Keratinocyte (primary cell): ENCODE measurements around the gene FAM210B. TPM values are rescaled to one million over a fixed set of nuclear protein-coding genes. Genes with fewer than 3 reads are reported as not detected.
A peak's percentile ranks its signal among the peaks of the same experiment; 100 is the strongest.
"Not testable (repeated sequence)": the region's sequence is repeated elsewhere in the genome, so short reads cannot be mapped to it uniquely, and the experiment has no call there.

Experiments used
- DNase-seq: peaks from one replicate; pipeline ENCODE4 v3.0.0-alpha.2; 2011; ENCODE audit warnings: low read depth, missing footprints, low spot score
- FAIRE-seq: peaks from 2 replicates; lab custom pipeline; 2011; peaks lifted over from hg19 to GRCh38; lab: Jason Lieb, UNC
- H2AFZ ChIP-seq: 2 replicates; pipeline ENCODE4 v1.6.0; 2012; ENCODE audit warnings: low read length, control low read depth, inconsistent platforms; ENCODE audit not compliant: control insufficient read depth
- H3K27ac ChIP-seq: 2 replicates; pipeline ENCODE4 v1.5.1; 2011; ENCODE audit warnings: low read length; ENCODE audit not compliant: control insufficient read depth, insufficient read depth
- H3K27me3 ChIP-seq: 3 replicates; pipeline ENCODE4 v1.6.0; 2011; ENCODE audit warnings: low read length; ENCODE audit not compliant: control insufficient read depth, insufficient read depth; ENCODE audit errors: extremely low read depth
- H3K36me3 ChIP-seq, 2 experiments: 2 replicates in 1 of 2; 3 replicates in 1 of 2; pipeline ENCODE4 v1.5.1; 2011; ENCODE audit warnings: low read length in 2 of 2, mild to moderate bottlenecking in 1 of 2; ENCODE audit not compliant: control insufficient read depth in 2 of 2, insufficient read depth in 2 of 2; ENCODE audit errors: extremely low read depth in 1 of 2
- H3K4me1 ChIP-seq: 3 replicates; pipeline ENCODE4 v1.5.1; 2011; ENCODE audit warnings: low read length; ENCODE audit not compliant: control insufficient read depth, insufficient read depth; ENCODE audit errors: extremely low read depth
- H3K4me2 ChIP-seq: 3 replicates; pipeline ENCODE4 v1.6.0; 2011; ENCODE audit warnings: low read depth, low read length; ENCODE audit not compliant: control insufficient read depth, insufficient read depth; ENCODE audit errors: extremely low read depth
- H3K4me3 ChIP-seq, 3 experiments: fragments of 200-600 bp in 1 of 3; sonication (generic) in 1 of 3; 2 replicates in 2 of 3; 3 replicates in 1 of 3; pipeline ENCODE4 v1.5.1; 2011 to 2016; ENCODE audit warnings: low read length in 3 of 3, mild to moderate bottlenecking in 3 of 3, control low read depth in 2 of 3, inconsistent platforms in 1 of 3, low read depth in 1 of 3, mixed read lengths in 1 of 3, mixed run types in 1 of 3, moderate library complexity in 1 of 3; ENCODE audit not compliant: control insufficient read depth in 2 of 3, insufficient read depth in 2 of 3; ENCODE audit errors: extremely low read depth in 1 of 3
- H3K79me2 ChIP-seq: 2 replicates; pipeline ENCODE4 v1.6.0; 2012; ENCODE audit warnings: low read length; ENCODE audit not compliant: control insufficient read depth, insufficient read depth
- H3K9ac ChIP-seq: 3 replicates; pipeline ENCODE4 v1.6.0; 2011; ENCODE audit warnings: low read length; ENCODE audit not compliant: control insufficient read depth, insufficient read depth; ENCODE audit errors: extremely low read depth
- H3K9me1 ChIP-seq: 3 replicates; pipeline ENCODE4 v1.6.0; 2011; ENCODE audit warnings: low read length; ENCODE audit not compliant: control insufficient read depth, insufficient read depth; ENCODE audit errors: extremely low read depth
- H3K9me3 ChIP-seq: 2 replicates; pipeline ENCODE4 v1.5.1; 2012; ENCODE audit warnings: low read depth, low read length; ENCODE audit not compliant: control insufficient read depth
- H4K20me1 ChIP-seq: 3 replicates; pipeline ENCODE4 v1.6.0; 2011; ENCODE audit warnings: low read length; ENCODE audit not compliant: control insufficient read depth, insufficient read depth; ENCODE audit errors: extremely low read depth
- EZH2 ChIP-seq: IDR thresholded peaks from one replicate; pipeline ENCODE4 v1.6.1; 2012; ENCODE audit warnings: inconsistent platforms, mild to moderate bottlenecking, low read length, moderate library complexity
- dilution Hi-C: fragments of 300-500 bp; cut with MboI; formaldehyde crosslinking; loops from one replicate; pipeline ENCODE4 v1.7.0; 2020; ENCODE audit warnings: low sequenced_read_pairs; ENCODE audit not compliant: extremely low pct_ligation_motif_present
- polyA plus RNA-seq, 5 experiments: library from polyadenylated mRNA; depleted of rRNA in 3 of 5; stranded (reverse) in 3 of 5; stranded (forward) in 1 of 5; unstranded in 1 of 5; fragments of >200 nt; gene quantifications; 1 replicate in 1 of 5; 2 replicates in 3 of 5; 3 replicates in 1 of 5; pipeline versions ENCODE4 v1.2.1 to v1.2.3, GENCODE V29; 2011 to 2012; ENCODE audit warnings: missing spikeins in 2 of 5, low read depth in 1 of 5, low replicate concordance in 1 of 5
- TF ChIP-seq, protein P1 (sequence below), 3 experiments: IDR thresholded peaks in 1 of 3; conservative IDR thresholded peaks in 1 of 3; optimal IDR thresholded peaks in 1 of 3; 2 replicates in 2 of 3; 3 replicates in 1 of 3; pipeline versions ENCODE3 to v1.5.1; 2011; ENCODE audit warnings: low read length in 3 of 3, mild to moderate bottlenecking in 3 of 3, moderate library complexity in 2 of 3, control low read depth in 1 of 3, inconsistent platforms in 1 of 3; ENCODE audit not compliant: insufficient read depth in 2 of 3; ENCODE audit errors: extremely low read depth in 1 of 3

The FAM210B gene
- polyA plus RNA-seq, 1 donor (not counting 4 experiments of a cell fraction or from before 2014, with no cell fraction given): 34.5 TPM

GRCh38 chr20:56400001-56400640 lies 41.3 kb downstream of the FAM210B start:
- no peaks in the 10 kb centered on the region for H4K20me1 ChIP-seq
- TF ChIP-seq, protein P1, sequence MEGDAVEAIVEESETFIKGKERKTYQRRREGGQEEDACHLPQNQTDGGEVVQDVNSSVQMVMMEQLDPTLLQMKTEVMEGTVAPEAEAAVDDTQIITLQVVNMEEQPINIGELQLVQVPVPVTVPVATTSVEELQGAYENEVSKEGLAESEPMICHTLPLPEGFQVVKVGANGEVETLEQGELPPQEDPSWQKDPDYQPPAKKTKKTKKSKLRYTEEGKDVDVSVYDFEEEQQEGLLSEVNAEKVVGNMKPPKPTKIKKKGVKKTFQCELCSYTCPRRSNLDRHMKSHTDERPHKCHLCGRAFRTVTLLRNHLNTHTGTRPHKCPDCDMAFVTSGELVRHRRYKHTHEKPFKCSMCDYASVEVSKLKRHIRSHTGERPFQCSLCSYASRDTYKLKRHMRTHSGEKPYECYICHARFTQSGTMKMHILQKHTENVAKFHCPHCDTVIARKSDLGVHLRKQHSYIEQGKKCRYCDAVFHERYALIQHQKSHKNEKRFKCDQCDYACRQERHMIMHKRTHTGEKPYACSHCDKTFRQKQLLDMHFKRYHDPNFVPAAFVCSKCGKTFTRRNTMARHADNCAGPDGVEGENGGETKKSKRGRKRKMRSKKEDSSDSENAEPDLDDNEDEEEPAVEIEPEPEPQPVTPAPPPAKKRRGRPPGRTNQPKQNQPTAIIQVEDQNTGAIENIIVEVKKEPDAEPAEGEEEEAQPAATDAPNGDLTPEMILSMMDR (optimal IDR thresholded peaks at IDR 0.05 in 1 of 3, IDR thresholded peaks at IDR 0.05 in 1 of 3, conservative IDR thresholded peaks at IDR 0.05 in 1 of 3; ENCODE audit: extremely low read depth in 1 of 3, insufficient read depth in 2 of 3, low read length in 3 of 3): peak; percentile 69 to 80 (median 71)
- TF ChIP-seq EZH2: no peak
- H3K9me1 ChIP-seq: no peaks in the 10 kb centered on the region
- H3K27ac ChIP-seq: no peak overlapping the region
- H3K79me2 ChIP-seq: peaks cover 16% of the 10 kb centered on the region
- no peak for FAIRE-seq
- H3K9ac ChIP-seq: no peak overlapping the region
- no peak overlapping the region for H3K4me2 ChIP-seq
- H3K27me3 ChIP-seq: no peaks in the 10 kb centered on the region
- DNase-seq: no peak
- no peaks in the 10 kb centered on the region for H3K9me3 ChIP-seq
- H3K4me1 ChIP-seq: no peaks in the 10 kb centered on the region
- no peak overlapping the region for H2AFZ ChIP-seq
- peaks cover 32 to 43% of the 10 kb centered on the region in 2 experiments for H3K36me3 ChIP-seq
- dilution Hi-C loops: no loop called here
- no peak overlapping the region for H3K4me3 ChIP-seq

DNA sequence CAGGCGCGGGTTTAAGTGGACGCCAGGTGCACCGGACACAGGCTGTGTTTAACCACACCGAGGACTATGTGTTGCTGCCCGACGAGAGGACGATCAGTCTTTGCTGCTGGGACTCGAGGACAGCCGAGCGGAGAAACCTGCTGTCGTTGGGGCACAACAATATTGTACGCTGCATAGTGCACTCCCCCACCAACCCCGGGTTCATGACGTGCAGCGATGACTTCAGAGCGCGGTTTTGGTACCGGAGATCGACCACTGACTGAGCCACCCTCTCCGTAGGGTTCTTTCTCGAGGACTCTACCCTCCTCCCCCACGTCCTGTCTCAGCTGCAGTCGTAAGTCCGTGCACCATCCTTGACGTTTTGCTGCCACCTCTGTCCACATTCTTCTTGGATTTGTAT lies 44.7 kb downstream of the FAM210B start:
- Histone ChIP-seq H3K4me2 (no peak overlapping the region), H3K9me1 (no peaks in the 10 kb centered on the region), H3K9ac (no peak overlapping the region), H4K20me1 (no peaks in the 10 kb centered on the region), H3K9me3 (no peaks in the 10 kb centered on the region), H3K4me3 (no peak overlapping the region), H2AFZ (no peak overlapping the region), H3K36me3 (peaks cover 28 to 29% of the 10 kb centered on the region in 2 experiments), H3K4me1 (no peaks in the 10 kb centered on the region), H3K27me3 (no peaks in the 10 kb centered on the region), H3K79me2 (peaks cover 8% of the 10 kb centered on the region), H3K27ac (no peak overlapping the region)
- dilution Hi-C loops: no loop called here
- no peak for DNase-seq
- no peak for FAIRE-seq
- TF ChIP-seq, protein P1 (optimal IDR thresholded peaks at IDR 0.05 in 1 of 3, IDR thresholded peaks at IDR 0.05 in 1 of 3, conservative IDR thresholded peaks at IDR 0.05 in 1 of 3; ENCODE audit: extremely low read depth in 1 of 3, insufficient read depth in 2 of 3, low read length in 3 of 3): no peak
- no peak for TF ChIP-seq EZH2

DNA sequence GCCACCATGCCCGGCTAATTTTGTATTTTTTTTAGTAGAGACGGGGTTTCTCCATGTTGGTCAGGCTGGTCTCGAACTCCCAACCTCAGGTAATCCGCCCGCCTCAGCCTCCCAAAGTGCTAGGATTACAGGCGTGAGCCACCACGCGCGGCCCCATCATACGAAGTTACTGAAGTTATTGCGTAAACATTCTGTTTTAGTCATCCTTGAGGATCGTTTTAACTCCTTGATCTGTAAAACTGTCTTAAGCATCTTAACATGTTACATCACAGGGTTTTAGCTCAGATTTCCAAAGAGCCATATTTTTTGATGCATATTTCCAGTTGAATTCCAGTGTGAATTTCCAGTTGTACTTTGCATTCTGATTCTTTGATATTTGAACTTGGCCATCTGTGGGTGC lies 46.6 kb downstream of the FAM210B start:
- H3K27ac ChIP-seq, H3K9ac ChIP-seq, dilution Hi-C loops, H3K9me1 ChIP-seq, H3K4me3 ChIP-seq, H3K9me3 ChIP-seq, H2AFZ ChIP-seq, H4K20me1 ChIP-seq, DNase-seq, H3K79me2 ChIP-seq, H3K4me1 ChIP-seq, H3K4me2 ChIP-seq, FAIRE-seq, H3K27me3 ChIP-seq: not testable (repeated sequence)
- H3K36me3 ChIP-seq: peaks cover 23 to 27% of the 10 kb centered on the region in 2 experiments
